NCI-H1105 treated with DMSO at 0.1 percent for 48 hours (cell line): ENCODE data around the gene LMBR1L.

Experiments
- DNase-seq: peaks from one replicate; lab custom pipeline; 2025; lab: John Stamatoyannopoulos, UW

The LMBR1L gene

DNA sequence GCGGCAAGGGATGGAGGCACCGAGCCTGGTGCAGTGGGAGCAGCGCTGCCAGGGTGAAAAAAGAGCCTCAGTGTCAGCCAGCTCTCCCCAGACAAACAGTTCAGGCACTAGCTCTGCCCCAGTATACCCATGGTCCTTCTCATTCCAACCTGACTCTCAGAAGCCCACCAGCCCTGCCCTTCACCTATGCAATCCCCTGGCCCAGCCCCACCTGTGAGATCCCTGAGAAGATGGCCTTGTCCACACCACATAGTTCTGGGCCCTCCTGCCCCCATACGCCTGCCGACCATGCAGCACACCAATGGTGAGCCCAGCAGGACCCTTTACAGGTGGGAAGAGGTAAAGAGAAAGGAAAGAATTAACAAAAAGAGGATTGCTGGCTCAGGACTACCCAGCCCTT is 56.6 kb downstream of the LMBR1L start:
- no peak for DNase-seq

DNA sequence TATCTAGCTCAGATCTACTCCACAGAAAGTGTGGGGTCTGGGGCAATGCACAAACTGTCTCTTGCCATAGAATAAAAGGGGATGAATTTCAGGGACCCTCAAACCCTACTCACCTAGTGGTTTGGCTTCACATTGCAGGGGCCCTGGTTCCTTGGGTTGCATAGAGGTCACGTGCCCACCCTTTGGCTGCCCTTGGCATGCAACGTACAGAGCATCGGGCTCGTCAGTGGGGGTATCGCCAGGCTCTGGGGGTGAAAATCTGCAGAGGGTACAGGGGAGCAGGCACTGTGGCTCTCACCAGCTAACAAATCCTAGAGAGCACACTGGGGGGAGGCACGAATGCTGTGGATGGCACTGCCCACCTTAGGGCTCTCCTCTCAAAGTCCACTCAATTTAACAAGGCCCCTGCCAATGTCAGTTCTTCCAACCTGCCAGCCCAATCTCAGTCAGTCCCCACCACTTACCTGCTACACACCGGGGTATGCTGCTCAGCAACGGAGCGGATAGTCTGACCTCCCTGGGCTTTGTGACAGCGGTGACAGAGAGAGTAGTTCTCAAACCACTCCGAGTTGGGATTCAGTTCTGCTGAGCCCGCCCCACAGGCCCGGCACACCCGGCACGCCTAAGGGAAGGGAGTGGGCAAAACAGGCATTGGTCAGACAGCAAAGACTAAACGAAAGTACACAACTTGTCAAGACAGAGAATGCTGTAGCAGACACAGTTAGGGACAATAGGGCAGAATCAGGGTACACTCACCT is 58.0 kb downstream of the LMBR1L start:
- DNase-seq, result no peak

DNA sequence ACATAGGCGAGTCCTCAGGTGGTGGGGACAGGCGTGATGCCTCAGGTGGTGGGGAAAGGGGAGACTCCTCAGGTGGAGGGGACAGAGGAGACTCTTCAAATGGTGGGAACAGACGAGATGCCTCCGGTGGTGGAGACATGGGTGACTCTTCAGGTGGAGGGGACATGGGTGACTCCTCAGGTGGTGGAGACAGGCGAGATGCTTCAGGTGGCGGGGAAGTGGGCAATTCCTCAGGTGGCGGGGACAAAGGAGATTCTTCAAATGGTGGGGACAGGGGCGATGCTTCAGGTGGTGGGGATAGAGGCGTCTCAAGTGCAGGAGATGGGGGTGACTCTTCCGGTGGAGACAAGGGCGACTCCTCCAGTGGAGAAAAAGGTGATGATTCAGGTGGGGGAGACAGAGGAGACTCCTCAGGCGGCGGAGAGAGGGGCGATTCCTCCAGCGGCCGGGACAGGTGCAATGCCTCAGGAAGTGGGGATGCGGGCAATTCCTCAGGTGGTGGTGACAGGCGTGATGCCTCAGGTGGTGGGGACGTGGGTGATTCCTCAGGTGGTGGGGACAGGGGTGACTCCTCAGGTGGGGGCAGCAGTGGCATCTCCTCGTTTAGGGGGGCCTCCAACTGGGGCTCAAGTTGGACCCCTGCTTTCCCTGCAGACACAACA is 58.7 kb downstream of the LMBR1L start:
- no peak for DNase-seq

DNA sequence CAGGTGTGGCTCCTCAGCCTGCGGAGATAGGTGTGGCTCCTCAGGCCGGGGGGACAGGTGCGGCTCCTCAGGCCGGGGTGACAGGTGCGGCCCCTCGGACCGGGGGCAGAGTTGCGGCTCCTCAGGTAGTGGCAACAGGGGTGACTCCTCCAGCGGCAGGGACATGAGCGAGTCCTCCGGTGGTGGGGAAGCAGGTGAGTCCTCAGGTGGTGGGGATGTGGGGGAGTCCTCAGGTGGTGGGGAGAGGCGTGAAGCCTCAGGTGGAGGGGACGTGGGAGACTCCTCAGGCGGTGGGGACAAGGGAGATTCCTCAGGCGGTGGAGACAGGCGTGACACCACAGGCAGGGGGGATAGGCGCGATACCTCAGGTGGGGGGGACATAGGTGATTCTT is 59.3 kb downstream of the LMBR1L start:
- no peak for DNase-seq

DNA sequence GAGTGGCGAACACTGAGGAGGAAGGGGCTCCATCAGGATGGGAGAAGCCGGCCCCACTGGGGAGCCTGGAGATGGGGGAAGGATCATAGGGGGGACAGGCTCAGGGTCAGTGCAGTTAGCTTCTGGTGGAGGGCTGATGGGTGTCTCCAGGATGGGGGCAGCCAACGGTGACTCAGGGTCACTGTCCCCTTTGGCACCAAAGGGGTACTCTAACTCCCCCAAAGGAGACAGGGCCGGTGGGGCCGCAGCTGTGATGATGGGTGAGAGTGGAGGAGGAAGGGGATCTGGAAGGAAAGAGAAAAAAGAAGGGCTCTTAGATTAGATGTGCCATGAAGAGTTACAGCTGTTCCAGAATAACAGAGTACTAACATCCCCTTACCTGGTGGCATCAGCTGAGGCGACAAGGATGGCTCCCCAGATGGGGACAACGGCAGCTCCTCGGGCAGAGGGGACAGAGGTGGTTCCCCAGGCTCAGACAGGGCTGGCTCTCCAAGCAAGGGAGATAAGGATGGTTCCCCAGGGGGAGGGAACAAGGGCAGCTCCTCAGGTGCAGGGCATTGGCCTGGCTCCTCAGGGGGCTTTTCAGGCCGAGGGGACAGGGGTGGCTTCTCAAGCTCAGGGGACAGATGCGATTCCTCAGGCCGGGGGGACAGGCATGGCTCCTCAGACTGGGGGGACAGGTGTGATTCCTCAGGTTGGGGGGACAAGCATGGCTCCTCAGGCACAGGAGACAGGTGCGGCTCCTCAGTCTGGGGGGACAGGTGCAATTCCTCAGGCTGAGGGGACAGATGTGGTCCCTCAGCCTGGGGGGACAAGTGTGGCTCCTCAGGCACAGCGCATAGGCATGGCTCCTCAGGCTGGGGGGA is 59.9 kb downstream of the LMBR1L start:
- no peak for DNase-seq

DNA sequence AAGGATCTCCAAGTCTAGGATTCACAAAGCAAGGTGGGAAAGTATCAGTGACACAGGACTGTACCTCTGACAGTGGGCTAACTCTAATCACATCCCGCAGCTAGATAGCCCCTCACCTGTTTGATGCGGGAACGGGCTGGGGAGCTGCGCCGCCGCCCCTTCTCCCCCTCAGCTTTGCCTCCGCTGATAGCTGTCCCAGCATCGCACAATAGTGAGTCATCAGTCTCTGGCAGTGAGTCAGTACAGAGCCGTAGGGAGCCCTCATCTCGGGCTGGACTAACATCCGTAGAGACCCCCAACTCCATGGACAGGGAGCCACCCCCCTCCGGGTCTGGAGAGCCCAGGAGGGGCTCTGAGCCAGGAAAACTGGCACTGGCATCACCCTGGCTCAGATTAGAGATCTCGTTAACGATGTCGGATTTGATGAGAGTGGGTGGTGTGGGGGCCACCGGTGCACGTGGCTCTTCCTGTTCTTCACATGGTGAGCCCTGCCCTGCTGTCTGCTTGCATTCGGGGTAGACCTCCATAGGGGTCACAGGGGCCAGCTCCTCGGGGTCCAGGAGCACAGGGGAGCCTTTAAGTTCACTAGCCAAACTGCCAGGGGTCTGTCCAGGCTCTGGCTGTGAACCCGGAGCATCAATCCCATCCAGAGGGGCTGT is 61.0 kb downstream of the LMBR1L start:
- no peak for DNase-seq

DNA sequence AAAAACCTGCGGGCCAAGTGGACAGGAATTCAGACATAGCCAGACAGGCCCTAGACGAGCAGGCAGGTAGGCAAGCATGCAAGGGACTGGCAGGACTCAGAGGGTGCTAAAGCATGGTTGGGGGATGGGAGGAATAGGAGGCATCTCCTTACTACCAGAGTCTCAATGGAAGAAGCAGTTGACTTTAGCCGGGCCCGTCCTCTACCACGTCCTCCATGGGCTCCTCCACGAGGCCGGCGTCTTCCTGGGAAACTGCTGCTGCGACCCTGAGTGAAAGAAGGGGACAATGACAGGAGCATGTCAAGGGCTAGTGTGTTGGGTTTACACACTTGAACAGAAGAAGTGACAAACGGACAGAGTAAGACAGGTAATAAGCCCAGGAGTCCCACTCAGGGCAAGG is 61.7 kb downstream of the LMBR1L start:
- DNase-seq, result no peak
